DMS53 treated with DMSO at 0.1 percent for 48 hours (cell line): ENCODE measurements around the gene MGMT.

Experiments
- DNase-seq: peaks from one replicate; lab custom pipeline; 2025; ENCODE audit not compliant: unreplicated experiment; lab: John Stamatoyannopoulos, UW

The MGMT gene

DNA sequence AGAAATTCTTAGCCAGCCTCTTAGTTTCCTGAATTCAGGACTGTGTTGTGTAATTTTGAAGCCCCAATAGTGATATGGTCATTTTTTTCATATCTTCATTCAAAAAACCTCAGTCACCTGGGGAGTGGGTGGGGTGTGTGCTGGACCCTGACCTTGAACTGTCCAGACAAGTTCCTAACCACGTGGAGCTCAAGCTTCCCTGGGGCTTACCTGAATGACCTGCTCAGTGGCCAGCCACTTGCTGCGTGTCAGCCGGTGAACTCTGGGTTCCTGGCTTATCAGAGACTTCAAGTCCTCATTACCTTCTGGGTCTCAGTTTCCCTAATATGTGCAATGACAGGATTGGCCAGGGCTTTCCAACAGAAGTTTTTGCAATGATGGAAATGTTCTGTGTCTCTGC is 27.1 kb downstream of the MGMT start:
- DNase-seq: no peak

DNA sequence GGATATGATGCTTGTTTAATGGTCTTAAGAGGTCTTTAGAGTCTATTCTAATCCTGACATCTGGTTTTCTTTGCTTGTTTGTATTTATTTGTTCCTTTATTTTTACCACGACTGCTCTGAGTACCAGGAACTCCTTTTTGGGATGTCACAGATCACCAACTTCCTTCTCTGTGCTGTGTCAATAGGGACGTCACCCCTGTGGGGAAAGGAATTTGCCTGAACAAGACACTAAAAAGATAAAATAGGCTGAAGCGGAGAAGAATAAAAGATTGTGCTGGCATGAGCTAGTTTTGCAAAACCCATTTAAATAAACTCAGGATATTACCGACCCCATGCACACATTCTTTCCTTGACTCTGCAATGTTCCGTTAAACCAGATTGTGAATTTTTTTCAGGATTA is 27.7 kb downstream of the MGMT start:
- no peak for DNase-seq

DNA sequence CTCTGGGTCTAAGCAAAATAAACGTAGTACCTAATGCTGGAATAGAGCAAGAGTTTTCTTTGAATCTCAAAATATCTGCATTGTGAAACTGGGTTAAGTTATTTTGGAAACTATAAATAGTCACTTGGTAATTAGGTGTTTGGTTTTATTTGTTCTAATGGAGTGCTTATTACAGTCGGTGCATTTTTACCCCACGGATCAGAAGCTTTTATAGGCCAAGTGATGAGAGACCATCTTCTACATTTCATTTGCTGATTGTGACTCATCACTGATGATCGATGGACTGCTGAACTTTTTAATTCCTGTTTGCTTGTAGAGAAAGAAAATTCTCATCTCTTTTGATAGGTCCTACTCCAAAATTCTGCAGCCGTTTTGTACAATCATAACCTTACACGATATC is 28.2 kb downstream of the MGMT start:
- no peak for DNase-seq

DNA sequence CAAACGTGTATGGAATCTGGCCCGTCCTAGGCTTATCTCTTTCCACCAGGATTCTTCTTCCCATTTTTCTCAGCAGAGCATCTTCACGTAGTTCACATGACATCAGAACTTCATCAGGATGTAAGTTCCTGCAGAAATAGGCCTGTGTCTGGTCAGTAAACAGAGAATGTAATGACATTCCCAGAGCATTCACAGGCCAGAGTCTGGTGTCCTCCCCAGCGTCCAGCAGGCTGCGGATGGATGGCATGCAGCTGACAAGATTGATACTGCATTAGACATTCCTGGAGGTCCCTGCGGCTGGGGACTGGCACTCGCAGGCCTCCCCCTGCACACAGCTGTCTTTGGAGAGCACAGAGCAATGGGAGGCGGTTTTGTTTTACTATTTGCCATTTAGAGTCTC is 28.7 kb downstream of the MGMT start:
- DNase-seq: no peak

DNA sequence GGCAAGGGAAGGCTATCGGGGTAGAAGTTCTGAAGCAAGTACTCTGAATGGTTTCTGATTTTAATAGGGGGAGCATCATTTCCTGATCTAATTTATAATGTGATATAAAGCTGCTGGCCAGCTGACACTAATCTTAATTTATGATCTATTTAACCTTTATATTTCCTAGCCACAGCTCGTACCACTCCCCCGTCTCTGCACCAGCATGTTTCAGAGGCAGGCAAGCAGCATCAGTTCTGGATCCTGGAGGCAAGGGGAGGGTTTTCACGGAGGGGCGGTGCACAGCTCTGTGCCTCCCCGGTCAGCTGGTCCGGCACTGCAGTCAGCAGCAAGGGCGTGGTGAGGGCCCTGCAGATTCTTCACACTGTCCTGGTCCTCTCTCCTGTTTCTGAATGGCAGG is 30.0 kb downstream of the MGMT start:
- no peak for DNase-seq

DNA sequence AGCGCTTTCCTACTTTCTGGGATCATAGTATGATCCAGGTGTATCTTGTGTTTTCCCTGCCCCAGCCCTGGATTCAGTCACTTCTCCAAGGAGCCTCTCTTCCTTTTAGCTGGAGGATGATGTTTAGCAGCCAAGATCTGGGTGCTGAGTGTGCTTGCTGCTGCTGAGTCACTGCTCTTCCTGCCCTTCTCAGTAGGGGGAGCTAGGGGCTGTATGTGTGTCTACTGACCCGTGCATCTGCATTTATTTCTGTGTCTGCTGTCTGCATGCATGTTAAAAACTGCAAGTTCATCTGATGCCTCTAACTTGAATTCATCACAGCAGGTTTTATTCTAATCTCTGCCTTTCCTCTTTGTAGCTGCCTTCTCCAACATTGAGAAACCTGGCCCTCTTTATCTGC is 31.6 kb downstream of the MGMT start:
- no peak for DNase-seq

DNA sequence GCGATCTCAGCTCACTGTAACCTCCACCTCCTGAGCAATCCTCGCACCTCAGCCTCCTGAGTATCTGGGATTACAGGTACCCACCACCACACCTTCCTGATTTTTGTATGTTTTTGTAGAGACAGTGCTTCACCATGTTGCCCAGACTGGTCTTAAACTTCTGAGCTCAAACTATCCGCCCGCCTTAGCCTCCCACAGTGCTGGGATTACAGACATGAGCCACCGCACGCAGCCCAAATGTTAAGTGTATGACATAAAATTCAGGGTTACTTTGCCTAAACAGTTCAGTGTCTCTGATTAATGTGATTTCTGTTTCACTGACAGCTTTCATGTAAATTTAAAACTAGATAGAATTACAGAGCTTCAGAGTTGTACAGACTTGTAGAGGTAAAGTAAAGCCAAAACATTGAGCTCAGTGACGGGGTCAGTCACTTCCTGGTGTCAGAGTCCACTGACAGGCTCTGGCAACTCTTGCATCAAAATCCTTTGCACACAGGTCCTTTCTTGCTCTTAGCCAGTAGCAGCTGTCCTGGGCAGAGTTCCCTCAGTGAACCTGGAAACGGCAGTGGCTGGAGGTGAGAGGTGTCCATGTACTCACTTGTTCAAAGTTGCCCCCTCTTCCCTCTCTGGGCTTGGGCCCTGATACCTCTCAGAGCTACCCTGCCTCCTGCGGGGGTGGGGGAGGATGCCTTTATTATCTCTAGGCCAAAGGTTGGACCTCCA is 33.7 kb downstream of the MGMT start:
- DNase-seq: no peak

DNA sequence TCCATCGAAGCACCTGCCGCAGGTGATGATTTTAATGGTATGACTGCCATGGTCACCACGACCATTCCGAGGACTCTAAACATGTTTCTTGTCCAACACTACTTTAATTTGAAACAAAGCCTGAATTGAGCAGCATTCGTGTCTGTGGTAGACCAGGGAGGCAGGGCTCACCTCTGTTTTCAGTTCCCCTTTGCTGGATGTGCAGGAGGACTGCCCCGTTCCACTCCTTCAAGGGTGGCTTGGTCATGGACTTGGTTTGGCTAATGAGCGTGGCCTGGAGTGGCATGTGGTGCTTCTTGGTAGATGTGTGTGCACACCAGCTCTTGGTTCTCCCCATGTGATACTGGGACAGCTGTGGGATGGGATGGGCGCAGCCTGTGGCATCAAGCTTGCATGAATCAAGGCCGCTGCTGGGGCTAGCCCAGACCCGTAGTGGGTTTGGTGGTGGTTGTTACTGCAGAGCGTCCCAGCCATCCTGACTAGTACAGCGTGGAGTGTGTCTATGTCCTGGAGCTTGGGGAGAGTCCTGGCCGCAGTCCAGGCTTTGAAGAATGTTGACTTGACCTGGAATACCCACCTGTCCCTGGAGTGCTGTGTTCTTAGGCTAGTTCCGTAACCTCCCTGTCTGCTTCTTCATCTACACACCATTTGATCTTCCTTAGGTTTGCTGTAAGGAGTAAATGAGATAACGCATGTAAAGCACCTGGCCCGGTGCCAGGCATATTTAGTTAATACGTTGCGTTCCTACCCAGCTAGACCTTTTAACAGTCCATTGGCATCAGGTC is 34.8 kb downstream of the MGMT start:
- no peak for DNase-seq

DNA sequence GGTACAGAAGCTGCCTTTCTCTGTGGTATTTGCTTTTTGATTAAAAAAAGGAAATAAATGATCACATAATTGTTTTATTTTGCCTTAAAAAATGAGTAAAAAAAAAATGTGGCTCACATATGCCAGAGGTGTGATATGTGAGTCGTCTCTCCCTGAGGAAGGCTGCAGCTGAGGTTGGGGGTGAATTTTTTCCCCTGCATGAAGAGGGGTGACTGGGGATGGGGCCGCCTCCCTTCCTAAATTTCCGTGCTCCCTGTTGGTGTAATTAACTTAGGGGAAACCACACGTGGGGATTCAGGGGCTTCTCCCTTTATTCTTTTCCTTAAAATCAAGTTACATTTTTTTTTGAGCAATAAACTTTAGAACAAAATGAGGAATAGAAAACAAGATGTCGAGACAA is 35.4 kb downstream of the MGMT start:
- DNase-seq: no peak

DNA sequence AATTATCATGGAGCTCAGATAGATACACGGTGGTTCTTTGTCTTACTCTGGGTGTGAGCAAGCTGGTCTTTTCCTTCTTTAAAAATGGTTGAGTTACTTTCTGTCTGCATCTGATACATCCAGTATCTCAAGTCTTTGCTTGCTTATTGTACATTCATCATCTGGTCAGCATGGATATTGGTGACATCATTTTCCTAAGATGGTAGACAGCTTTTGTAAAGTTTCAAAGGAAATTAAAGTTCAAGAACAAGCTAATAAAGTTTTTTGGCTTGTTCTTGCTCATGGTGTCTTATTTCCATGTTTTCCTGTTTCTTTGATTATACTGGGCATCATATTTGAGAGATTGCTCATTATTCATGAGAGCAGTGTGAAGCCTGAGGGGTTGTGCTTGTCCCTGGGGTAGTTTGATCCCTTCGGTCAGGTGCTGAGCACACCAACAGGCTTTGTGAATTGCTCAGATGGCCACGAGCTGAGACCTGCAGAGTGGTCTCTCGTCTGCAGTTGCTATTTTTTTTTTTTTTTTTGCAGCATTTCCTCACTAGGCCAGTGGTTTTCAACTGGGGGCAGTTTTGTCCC is 38.5 kb downstream of the MGMT start:
- no peak for DNase-seq

DNA sequence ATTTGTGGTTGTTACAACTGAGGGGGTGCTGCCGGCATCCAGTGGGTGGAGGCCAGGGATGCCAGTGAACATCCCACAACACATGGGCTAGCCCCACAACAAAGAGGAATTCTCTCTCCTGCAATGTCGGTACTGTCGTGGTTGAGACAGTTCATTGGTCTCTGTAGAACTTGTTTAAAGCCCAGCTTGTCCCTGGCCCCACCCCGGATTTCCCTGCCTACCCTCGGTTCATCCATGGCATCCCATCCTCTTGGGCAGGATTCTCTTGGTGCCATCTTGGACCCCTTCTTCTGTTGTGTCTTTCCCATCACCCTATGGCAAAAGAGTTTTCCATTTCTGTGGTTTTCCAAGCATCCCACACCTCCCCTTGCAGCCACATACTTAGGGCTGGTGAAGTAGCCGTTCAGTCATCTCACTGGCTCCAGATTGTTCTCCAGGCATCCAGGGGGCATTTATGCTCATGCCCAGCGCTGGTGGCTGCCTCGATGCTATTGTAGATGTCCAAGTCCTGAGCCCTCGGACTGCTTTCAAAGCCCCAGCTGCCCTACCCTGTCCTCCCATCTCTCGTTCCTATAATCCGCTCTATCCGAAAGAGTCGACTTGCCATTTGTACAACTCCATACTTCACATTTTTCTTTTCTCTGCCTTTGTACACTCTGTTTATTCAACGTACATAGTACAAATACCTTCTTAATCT is 39.2 kb downstream of the MGMT start:
- no peak for DNase-seq

DNA sequence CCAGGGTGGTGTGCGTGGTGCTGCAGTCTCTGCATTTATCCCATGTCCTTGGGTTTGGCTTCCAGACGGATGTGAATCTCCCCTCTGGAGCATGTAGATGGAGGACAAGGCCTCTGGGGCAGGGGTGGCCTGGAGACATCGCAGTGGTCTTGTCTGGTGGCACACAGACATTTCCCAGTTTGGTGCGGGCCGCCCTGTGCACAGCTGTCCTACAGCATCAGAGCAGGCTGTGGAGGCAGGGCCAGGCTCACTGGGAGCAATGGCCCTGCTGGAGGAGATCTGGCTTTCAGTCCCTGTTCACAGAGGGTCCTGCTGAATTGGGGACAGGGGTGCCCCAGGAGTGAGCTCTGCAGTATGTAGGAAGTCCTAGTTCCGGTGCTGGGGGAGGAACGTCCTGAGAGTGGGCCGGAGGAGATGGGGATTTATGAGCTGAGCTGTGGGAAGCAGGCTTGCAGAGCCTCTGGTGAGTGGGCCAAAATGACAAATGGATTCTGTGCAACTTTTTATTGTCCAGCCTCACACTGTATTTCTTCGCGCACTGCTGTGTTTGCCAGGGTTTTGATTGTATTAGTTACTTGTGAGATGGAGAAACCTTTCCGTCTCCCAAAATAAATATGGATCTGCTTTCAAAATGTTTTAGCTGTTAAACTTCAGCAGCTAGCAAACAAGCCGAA is 40.3 kb downstream of the MGMT start:
- no peak for DNase-seq

DNA sequence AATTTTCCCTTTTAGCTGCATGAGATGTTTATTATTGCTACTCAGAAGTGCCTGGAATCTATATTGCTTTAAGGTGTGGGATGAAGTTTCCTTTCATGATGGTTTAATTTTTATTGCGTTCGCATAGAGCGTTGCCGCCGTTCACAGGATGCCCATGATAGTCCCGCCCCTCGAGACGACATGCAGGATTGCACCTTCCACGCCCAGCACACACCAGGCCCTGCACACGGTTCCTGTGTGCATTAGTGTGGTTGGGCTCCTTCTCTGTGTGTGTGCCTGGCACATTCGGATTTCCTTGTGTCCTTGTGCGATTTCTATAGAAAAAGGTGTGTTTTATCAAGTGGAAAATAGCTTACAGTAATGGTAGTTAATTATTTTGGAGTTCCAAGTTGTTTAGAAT is 42.1 kb downstream of the MGMT start:
- DNase-seq: no peak

DNA sequence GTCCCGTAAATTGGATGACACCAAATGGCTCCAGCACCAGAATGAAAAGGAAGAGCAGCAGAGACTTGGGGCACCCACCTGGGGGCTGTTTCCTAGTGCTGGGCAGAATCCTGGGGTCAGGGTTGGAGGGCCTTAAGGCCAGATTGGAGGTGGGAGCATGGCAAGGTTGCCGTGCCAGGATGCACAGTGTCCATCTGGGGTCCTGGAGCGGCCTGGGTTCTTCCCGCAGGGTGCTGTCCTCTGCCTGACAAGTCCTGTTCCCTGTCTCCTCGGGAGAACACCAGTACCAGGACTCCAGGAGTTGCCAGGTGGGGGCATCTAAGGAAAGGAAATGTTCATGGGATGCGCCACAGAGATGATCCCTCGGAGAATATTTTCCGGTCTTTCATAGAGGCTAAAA is 42.8 kb downstream of the MGMT start:
- DNase-seq: no peak

DNA sequence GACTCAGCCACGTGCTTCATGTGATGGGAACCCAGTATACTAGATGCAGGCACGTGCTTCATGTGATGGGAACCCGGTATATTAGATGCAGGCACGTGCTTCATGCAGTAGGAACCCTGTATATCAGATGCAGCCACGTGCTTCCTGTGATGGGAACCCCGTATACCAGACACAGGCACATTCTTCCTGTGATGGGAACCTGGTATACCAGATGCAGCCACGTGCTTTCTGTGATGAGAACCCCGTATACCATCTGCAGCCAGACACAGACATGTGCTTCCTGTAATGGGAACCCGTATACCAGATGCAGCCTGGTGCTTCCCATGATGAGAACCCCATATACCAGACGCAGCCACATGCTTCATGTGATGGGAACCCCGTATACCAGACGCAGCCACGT is 44.0 kb downstream of the MGMT start:
- no peak for DNase-seq

DNA sequence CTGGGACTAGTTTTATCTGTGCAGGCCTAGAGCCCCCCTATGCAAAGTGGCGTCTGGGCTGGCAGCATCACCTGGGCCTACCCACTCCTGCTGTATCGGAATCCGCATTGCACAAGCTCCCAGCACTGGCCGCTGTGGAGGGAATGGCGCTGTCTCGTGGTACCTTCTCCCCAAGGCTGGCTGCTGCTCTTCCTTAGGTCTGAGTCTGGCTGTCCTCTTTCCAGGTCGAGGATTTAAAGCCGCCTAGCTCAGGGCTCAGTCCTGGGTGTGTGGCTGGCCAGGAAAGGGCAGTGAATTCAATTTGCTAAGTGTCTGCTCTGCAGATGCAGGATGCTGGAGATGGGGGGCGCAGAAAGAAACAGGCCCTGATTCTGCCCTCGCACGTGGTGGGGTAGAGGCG is 44.7 kb downstream of the MGMT start:
- no peak for DNase-seq

DNA sequence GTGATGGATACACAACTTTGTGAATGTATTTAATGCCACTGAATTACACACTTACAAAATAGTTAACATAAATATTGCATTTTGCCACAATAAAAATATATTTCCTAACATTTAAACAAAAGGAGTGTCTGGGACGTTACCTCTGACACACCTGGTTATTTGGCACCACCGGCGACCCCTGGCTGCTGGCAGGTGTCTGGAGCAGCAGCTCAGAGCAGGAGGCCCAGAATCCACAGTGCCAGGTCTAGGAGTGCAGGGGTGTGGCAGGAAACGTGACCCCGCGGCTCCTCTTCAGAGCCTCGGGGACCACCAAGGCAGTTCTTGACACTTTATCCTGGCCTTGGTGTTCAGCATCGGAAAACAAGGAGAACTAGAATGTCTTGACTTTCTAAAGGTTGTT is 46.3 kb downstream of the MGMT start:
- no peak for DNase-seq

DNA sequence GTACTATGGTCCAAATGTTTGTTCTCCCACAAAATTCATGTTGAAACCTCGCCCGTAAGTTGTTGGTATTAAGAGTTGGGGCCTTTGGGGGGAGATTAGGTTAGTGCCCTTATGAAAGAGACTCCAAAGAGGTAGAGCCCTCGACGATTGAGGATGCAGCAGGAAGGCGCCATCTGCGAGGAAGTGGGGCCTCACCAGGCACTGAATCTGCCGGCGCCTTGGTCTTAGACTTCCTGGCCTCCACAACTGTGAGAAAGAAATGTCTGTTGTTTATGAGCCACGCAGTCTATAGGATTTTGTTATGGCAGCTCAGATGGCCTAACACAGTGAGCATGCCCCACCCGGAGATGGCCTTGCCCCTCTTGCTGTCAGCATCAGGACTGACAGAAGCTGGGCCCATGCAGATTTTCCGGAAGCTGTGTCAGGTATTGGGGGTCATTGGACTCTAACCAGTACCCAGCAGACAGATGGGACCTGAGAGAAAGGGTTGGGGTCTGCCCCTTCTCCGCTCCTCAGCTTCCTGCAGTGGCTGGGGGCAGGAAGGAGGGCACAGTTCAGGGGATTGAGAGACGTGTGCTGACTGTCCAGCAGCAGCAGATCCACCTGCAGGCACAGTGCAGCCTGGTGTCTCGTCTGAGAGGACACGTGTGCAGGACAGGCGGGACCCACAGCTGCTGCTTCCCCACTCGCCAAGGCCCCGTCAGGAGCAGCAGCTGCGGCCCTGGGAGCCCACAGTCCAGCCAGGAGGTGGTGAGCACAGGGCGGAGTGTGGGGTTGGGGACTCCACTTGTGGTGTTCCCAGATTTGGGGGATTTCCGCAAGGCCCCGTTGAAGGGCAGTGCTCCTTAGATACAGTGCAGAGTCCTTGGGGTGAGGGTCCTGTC is 47.8 kb downstream of the MGMT start:
- DNase-seq: no peak

DNA sequence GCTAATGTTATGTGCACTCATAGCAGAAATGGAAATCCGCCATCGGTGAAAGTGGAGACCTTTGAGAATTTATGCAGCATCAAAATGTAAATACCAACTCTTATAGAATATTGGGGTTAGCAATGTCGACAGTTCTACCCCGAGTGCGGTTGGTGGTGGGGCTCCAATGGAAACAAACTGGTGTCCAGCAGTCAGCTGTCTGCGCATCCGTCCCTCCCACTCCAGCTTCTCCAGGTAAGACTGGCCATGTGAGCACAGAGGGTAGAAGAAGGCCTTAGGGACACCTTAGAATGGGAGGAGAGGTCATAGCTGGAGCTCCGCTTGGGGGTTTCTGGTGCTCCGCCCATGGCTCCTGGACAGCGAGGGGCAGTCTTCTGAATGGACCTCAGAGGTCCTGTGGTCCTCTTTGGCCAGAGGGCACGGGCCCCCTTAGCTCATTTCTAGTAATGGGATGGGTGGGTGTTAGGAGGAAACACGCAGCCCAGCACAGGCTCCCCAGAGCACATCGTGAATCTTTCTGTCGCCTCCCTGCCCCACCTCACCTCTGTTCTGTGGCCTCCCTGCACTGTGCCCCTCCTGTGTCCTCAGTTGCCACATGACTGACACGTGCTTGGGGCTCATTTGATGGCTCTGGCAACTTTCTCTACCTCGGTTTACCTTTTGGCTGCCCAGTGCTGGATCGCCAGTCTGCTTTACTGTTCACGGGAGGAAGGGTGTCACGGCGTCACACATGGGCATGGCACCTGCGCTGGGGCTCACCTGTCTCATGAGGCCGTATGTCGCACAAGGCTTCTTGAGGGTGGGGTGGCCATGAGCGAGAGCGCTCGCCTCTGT is 50.0 kb downstream of the MGMT start:
- no peak for DNase-seq
